HUES6 (cell line): ENCODE measurements around the gene GPC3.
"Not testable (repeated sequence)": the region's sequence is repeated elsewhere in the genome, so short reads cannot be mapped to it uniquely, and the experiment has no call there.

Experiments used
- H3K27ac ChIP-seq: 2 replicates; pipeline ENCODE4 v1.7.0; 2013; ENCODE audit warnings: low read depth, mild to moderate bottlenecking, low read length, inconsistent platforms
- H3K27me3 ChIP-seq: 2 replicates; pipeline ENCODE4 v1.6.1; 2013; ENCODE audit warnings: low read length; ENCODE audit not compliant: control insufficient read depth, insufficient read depth
- H3K36me3 ChIP-seq: 2 replicates; pipeline ENCODE4 v1.6.1; 2013; ENCODE audit warnings: low read length; ENCODE audit not compliant: control insufficient read depth, insufficient read depth
- H3K4me1 ChIP-seq: 2 replicates; pipeline ENCODE4 v1.6.1; 2013; ENCODE audit warnings: low read length; ENCODE audit not compliant: control insufficient read depth, insufficient read depth
- H3K4me3 ChIP-seq: 2 replicates; pipeline ENCODE4 v1.5.1; 2013; ENCODE audit warnings: low read depth, low read length
- H3K9ac ChIP-seq: one replicate; pipeline ENCODE4 v1.6.1; 2013; ENCODE audit warnings: mild to moderate bottlenecking, low read length
- H3K9me3 ChIP-seq: 2 replicates; pipeline ENCODE4 v1.6.1; 2013; ENCODE audit warnings: low read depth, low read length; ENCODE audit not compliant: control insufficient read depth, insufficient read depth

GPC3 gene

DNA sequence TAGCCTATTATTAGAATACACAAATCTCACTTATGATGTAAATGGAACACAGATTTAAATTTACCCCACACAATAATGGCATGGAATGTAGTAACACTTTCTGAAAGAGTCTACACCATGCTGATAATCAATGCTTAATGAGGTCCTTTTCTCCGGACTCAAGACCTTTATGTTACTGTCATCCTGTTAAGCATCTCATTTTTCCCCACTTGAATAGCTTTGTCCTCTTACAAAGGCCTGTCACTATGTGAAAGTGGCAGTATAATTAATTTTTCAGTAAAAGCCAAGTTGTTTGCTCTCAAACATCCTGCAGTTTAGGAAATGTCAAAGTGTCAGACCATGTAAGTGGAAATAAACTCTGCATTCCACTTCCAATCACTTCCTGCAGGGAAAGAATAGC lies 96.4 kb downstream of the GPC3 start:
- H3K9ac ChIP-seq, result no peak overlapping the region
- no peak overlapping the region for H3K27ac ChIP-seq
- H3K27me3 ChIP-seq, result no peaks in the 10 kb centered on the region
- H3K36me3 ChIP-seq, result no peaks in the 10 kb centered on the region
- H3K4me3 ChIP-seq, result no peak overlapping the region
- H3K9me3 ChIP-seq, result no peaks in the 10 kb centered on the region
- H3K4me1 ChIP-seq, result peaks cover 15% of the 10 kb centered on the region; the same call in 1 of the 2 replicates

- peaks cover 15% of the 10 kb centered on the region; the same call in 1 of the 2 replicates for H3K4me1 ChIP-seq
- not testable (repeated sequence) for H3K9ac ChIP-seq, H3K4me3 ChIP-seq, H3K27ac ChIP-seq, H3K36me3 ChIP-seq, H3K27me3 ChIP-seq, H3K9me3 ChIP-seq
Measured at GRCh38 chrX:133888084-133888483, 97.3 kb downstream of the GPC3 start.

DNA sequence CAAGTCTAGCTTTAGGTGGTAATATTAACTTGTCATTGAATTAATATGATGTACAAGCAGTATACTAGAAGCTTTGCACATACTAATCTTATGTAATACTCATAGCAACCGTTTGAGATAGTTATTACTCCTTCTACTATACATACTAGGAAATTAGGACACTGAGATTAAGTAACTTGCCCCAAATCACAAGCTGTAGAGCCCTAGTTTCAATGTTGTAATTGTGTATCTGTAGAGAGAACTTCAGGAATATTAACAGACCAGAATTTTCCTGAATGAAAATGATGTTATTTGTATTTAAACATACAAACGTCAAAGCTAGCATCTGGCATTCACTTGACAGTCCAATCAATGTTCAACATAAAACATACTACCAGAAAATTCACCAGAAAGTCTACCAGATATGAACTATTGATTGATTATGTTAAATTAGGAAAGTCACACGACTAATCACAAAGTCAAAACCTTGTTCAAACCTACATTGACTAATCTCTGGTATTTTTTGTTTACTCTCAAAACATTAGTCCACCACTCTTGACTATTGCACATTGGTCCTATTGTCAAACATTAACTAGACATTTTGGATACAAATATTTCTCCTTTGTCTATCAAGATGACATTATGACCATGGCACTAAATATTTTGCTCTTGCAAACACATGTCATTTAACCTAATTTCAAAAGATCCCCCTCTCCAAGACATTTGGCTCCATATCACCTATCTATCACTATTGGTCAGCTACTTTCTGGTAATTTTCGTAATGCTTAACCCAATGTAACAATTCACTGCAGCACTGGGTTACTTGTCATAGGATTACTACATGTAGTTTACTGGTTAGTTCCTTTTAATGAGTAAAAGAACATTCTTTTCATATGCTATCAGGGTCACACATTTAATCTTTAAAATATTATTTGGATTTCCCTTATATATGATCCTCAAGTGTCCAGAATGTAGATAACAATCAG lies 100.7 kb downstream of the GPC3 start:
- H3K27ac ChIP-seq, result no peak overlapping the region
- no peaks in the 10 kb centered on the region for H3K27me3 ChIP-seq
- H3K9me3 ChIP-seq, result no peaks in the 10 kb centered on the region

GRCh38 chrX:133881893-133882292 lies 103.5 kb downstream of the GPC3 start:
- Histone ChIP-seq H3K4me1 (peaks cover 27% of the 10 kb centered on the region), H3K36me3 (no peaks in the 10 kb centered on the region), H3K9ac (no peak overlapping the region), H3K27me3 (no peaks in the 10 kb centered on the region; the same call in 1 of the 2 replicates), H3K27ac (peak overlapping the region; percentile 12; the same call in 1 of the 2 replicates), H3K9me3 (no peaks in the 10 kb centered on the region), H3K4me3 (no peak overlapping the region)

More for the DNA sequence above, 100.7 kb downstream of the GPC3 start:
- Histone ChIP-seq H3K36me3 (no peaks in the 10 kb centered on the region), H3K4me1 (peaks cover 34% of the 10 kb centered on the region), H3K9ac (no peak overlapping the region), H3K4me3 (no peak overlapping the region)

DNA sequence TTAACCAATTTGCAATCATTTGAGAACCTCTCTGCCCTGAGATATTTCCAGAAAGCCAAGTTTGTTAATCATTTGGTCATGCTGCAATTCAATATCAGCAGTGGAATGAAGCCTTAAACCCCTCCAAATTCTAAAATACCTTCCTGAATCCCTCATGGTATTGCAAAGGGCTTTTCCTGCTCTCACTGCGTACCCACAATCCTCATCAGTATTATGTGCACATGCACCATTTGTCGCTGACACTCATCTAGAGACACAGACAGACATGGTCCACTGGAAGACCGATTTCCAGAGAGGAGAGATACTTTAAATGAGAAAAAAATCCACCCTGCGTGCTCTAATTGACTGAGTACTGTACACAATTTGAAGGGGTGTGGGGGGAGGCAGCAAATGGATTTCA lies 104.4 kb downstream of the GPC3 start:
- Histone ChIP-seq H3K4me3 (no peak overlapping the region), H3K36me3 (no peaks in the 10 kb centered on the region), H3K9me3 (no peaks in the 10 kb centered on the region), H3K27ac (no peak overlapping the region), H3K27me3 (no peaks in the 10 kb centered on the region; the same call in 1 of the 2 replicates), H3K4me1 (peaks cover 27% of the 10 kb centered on the region), H3K9ac (no peak overlapping the region)

GRCh38 chrX:133880032-133880443 lies 105.4 kb downstream of the GPC3 start:
- H3K36me3 ChIP-seq, result no peaks in the 10 kb centered on the region
- no peak overlapping the region for H3K27ac ChIP-seq
- no peaks in the 10 kb centered on the region for H3K9me3 ChIP-seq
- no peak overlapping the region for H3K9ac ChIP-seq
- H3K4me3 ChIP-seq, result no peak overlapping the region
- H3K4me1 ChIP-seq, result peaks cover 27% of the 10 kb centered on the region
- H3K27me3 ChIP-seq, result no peaks in the 10 kb centered on the region; the same call in 1 of the 2 replicates

GRCh38 chrX:133878710-133879109 lies 106.7 kb downstream of the GPC3 start:
- Histone ChIP-seq H3K4me1 (peaks cover 27% of the 10 kb centered on the region), H3K9ac (no peak overlapping the region), H3K4me3 (no peak overlapping the region), H3K27me3 (peaks cover 2% of the 10 kb centered on the region; the same call in 1 of the 2 replicates), H3K36me3 (no peaks in the 10 kb centered on the region), H3K9me3 (no peaks in the 10 kb centered on the region), H3K27ac (no peak overlapping the region)

DNA sequence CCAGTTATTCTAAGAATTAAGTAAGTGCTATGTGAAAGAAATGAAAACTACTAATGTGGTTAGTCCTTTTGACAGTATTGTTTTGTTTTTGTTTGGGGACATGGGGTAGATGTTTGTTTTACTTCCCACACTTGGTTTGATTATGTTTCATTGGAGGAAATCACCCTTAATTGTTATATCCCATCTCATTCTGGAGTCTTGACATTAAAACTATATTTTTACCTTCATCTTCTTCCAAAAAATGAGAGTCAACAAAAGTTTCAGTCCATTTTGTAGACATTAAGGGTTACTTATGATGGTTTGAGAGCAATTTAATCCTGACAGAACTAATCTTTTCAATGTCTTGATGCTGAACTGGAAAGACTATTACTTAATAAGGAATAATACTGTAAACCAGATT lies 108.7 kb downstream of the GPC3 start:
- Histone ChIP-seq H3K36me3 (no peaks in the 10 kb centered on the region), H3K4me3 (no peak overlapping the region), H3K9me3 (no peaks in the 10 kb centered on the region), H3K4me1 (peaks cover 16% of the 10 kb centered on the region), H3K9ac (no peak overlapping the region), H3K27ac (no peak overlapping the region), H3K27me3 (peaks cover 3% of the 10 kb centered on the region; the same call in 1 of the 2 replicates)

GRCh38 chrX:133869270-133869669 lies 116.1 kb downstream of the GPC3 start:
- Histone ChIP-seq H3K36me3 (peaks cover 4% of the 10 kb centered on the region; the same call in 1 of the 2 replicates), H3K9ac (no peak overlapping the region), H3K27me3 (peaks cover 7% of the 10 kb centered on the region; the same call in 1 of the 2 replicates), H3K4me1 (peaks cover 10% of the 10 kb centered on the region), H3K27ac (no peak overlapping the region), H3K4me3 (no peak overlapping the region), H3K9me3 (peaks cover 13% of the 10 kb centered on the region)

- Histone ChIP-seq H3K9me3 (peaks cover 13% of the 10 kb centered on the region), H3K4me1 (peaks cover 10% of the 10 kb centered on the region), H3K27me3 (peaks cover 4% of the 10 kb centered on the region; the same call in 1 of the 2 replicates), H3K4me3 (no peak overlapping the region), H3K9ac (no peak overlapping the region), H3K27ac (no peak overlapping the region), H3K36me3 (peaks cover 4% of the 10 kb centered on the region; the same call in 1 of the 2 replicates)
Measured at GRCh38 chrX:133868682-133869081, 116.7 kb downstream of the GPC3 start.

GRCh38 chrX:133868250-133868649 lies 117.1 kb downstream of the GPC3 start:
- H3K27ac ChIP-seq, result no peak overlapping the region
- peaks cover 4% of the 10 kb centered on the region; the same call in 1 of the 2 replicates for H3K36me3 ChIP-seq
- H3K9ac ChIP-seq, result no peak overlapping the region
- peaks cover 10% of the 10 kb centered on the region for H3K4me1 ChIP-seq
- peaks cover 13% of the 10 kb centered on the region for H3K9me3 ChIP-seq
- H3K27me3 ChIP-seq, result peaks cover 4% of the 10 kb centered on the region; the same call in 1 of the 2 replicates
- H3K4me3 ChIP-seq, result no peak overlapping the region
